PFSK-1 (cell line): ENCODE measurements around the gene KRTAP19-8.

Experiments used
- FOXP2 ChIP-seq: optimal IDR thresholded peaks from 2 replicates; pipeline ENCODE3; 2011; ENCODE audit warnings: borderline replicate concordance, control low read depth, inconsistent platforms; ENCODE audit not compliant: insufficient read depth; ENCODE audit errors: extremely low read length, extremely low read depth
- POLR2AphosphoS5 ChIP-seq: IDR thresholded peaks from 2 replicates; pipeline ENCODE4 v1.6.1; 2012; ENCODE audit warnings: low read depth, mild to moderate bottlenecking, control low read depth, low read length, moderate library complexity
- SIN3A ChIP-seq: IDR thresholded peaks from 2 replicates; pipeline ENCODE4 v1.6.1; 2012; ENCODE audit warnings: mild to moderate bottlenecking, low read length, moderate library complexity, borderline replicate concordance; ENCODE audit not compliant: insufficient read depth
- TAF1 ChIP-seq: IDR thresholded peaks from 2 replicates; pipeline ENCODE4 v1.6.1; 2012; ENCODE audit warnings: low read length, control low read depth, borderline replicate concordance; ENCODE audit not compliant: insufficient read depth
- TF ChIP-seq, protein P1 (sequence below), 2 experiments: IDR thresholded peaks; 2 replicates each; pipeline versions ENCODE4 v1.6.1 to v1.8.0; 2011 to 2012; ENCODE audit warnings: low read depth in 2 of 2, low read length in 2 of 2, control low read depth in 1 of 2, inconsistent platforms in 1 of 2, mild to moderate bottlenecking in 1 of 2, moderate library complexity in 1 of 2; ENCODE audit not compliant: insufficient read depth in 1 of 2

KRTAP19-8 gene

GRCh38 chr21:31042080-31042464 is 3.8 kb upstream of the KRTAP19-8 start:
- TF ChIP-seq TAF1 (no peak), POLR2AphosphoS5 (no peak), FOXP2 (no peak), SIN3A (no peak)
- TF ChIP-seq, protein P1, sequence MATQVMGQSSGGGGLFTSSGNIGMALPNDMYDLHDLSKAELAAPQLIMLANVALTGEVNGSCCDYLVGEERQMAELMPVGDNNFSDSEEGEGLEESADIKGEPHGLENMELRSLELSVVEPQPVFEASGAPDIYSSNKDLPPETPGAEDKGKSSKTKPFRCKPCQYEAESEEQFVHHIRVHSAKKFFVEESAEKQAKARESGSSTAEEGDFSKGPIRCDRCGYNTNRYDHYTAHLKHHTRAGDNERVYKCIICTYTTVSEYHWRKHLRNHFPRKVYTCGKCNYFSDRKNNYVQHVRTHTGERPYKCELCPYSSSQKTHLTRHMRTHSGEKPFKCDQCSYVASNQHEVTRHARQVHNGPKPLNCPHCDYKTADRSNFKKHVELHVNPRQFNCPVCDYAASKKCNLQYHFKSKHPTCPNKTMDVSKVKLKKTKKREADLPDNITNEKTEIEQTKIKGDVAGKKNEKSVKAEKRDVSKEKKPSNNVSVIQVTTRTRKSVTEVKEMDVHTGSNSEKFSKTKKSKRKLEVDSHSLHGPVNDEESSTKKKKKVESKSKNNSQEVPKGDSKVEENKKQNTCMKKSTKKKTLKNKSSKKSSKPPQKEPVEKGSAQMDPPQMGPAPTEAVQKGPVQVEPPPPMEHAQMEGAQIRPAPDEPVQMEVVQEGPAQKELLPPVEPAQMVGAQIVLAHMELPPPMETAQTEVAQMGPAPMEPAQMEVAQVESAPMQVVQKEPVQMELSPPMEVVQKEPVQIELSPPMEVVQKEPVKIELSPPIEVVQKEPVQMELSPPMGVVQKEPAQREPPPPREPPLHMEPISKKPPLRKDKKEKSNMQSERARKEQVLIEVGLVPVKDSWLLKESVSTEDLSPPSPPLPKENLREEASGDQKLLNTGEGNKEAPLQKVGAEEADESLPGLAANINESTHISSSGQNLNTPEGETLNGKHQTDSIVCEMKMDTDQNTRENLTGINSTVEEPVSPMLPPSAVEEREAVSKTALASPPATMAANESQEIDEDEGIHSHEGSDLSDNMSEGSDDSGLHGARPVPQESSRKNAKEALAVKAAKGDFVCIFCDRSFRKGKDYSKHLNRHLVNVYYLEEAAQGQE (IDR thresholded peaks at IDR 0.05; ENCODE audit: insufficient read depth in 1 of 2, low read depth in 2 of 2, low read length in 2 of 2): no peak

GRCh38 chr21:31041295-31042079 is 3.2 kb upstream of the KRTAP19-8 start:
- no peak for TF ChIP-seq SIN3A
- TF ChIP-seq, protein P1 (IDR thresholded peaks at IDR 0.05; ENCODE audit: insufficient read depth in 1 of 2, low read depth in 2 of 2, low read length in 2 of 2): no peak

DNA sequence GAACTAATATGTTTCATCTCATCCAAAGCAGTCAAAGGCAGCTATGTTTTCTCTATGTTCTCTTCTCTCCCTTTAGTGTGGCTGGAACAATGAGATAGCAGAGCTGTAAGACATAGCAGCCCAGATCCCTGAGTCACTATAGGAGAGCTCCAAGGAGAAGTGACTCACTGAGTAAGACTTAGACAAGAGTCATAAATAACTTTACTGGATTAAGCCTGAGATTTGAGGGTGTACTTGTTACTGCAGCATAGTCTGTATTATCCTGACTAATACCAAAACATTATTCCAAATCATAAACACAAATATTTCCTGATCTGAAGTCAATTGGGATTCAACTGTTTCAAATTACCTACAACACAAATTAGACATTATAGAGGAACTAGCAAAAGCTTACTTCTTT is 3.9 kb downstream of the KRTAP19-8 start:
- TF ChIP-seq TAF1: no peak
- no peak for TF ChIP-seq POLR2AphosphoS5
- TF ChIP-seq FOXP2: no peak
- TF ChIP-seq, protein P1 (IDR thresholded peaks at IDR 0.05; ENCODE audit: insufficient read depth in 1 of 2, low read depth in 2 of 2, low read length in 2 of 2): no peak
- no peak for TF ChIP-seq SIN3A

- TF ChIP-seq FOXP2 (no peak), SIN3A (no peak), POLR2AphosphoS5 (no peak), TAF1 (no peak)
- TF ChIP-seq, protein P1 (IDR thresholded peaks at IDR 0.05; ENCODE audit: insufficient read depth in 1 of 2, low read depth in 2 of 2, low read length in 2 of 2): no peak
Measured at GRCh38 chr21:31030367-31031106, 7.7 kb downstream of the KRTAP19-8 start.
